K562 (cell line): ENCODE data around the gene RPS23. TPM values are rescaled to one million over a fixed set of nuclear protein-coding genes. Genes with fewer than 3 reads are reported as not detected.
A peak's percentile ranks its signal among the peaks of the same experiment; 100 is the strongest.

Experiments
- BRD4 ChIP-seq: fragments of 200-600 bp; sonication (generic); IDR thresholded peaks from 2 replicates; pipeline ENCODE4 v1.6.1; 2017; ENCODE audit warnings: inconsistent platforms
- BRF1 ChIP-seq: IDR thresholded peaks from 3 replicates; pipeline ENCODE4 v1.6.1; 2011; ENCODE audit warnings: borderline replicate concordance, mild to moderate bottlenecking; ENCODE audit not compliant: insufficient read length; ENCODE audit errors: extremely low read depth
- ESRRA ChIP-seq: fragments of 450-650 bp; IDR thresholded peaks from 2 replicates; pipeline ENCODE4 v1.6.1; 2014; ENCODE audit warnings: low read depth, mild to moderate bottlenecking, moderate library complexity, borderline replicate concordance
- HDAC1 ChIP-seq, 2 experiments: fragments of 450-650 bp; IDR thresholded peaks; 2 replicates each; pipeline ENCODE4 v1.6.1; 2016 to 2017; ENCODE audit warnings: inconsistent platforms in 1 of 2, mild to moderate bottlenecking in 1 of 2, moderate library complexity in 1 of 2
- KLF16 ChIP-seq: IDR thresholded peaks from 2 replicates; pipeline ENCODE4 v1.6.1; 2016; ENCODE audit warnings: antibody characterized with exemption
- MAFK ChIP-seq: IDR thresholded peaks from 2 replicates; pipeline ENCODE4 v1.6.1; 2011; ENCODE audit warnings: low read length, improper control_type of control experiment
- MED1 ChIP-seq: sonication (generic); formaldehyde crosslinking; IDR thresholded peaks from 2 replicates; pipeline ENCODE4 v1.8.1; 2023; ENCODE audit warnings: missing genetic modification reagents, borderline replicate concordance
- MTA3 ChIP-seq: fragments of 450-650 bp; formaldehyde crosslinking; IDR thresholded peaks from 2 replicates; pipeline ENCODE4 v1.6.1; 2017; ENCODE audit warnings: mild to moderate bottlenecking, borderline replicate concordance
- NCOR1 ChIP-seq: fragments of 450-650 bp; IDR thresholded peaks from 2 replicates; pipeline ENCODE4 v1.6.1; 2016; ENCODE audit warnings: mild to moderate bottlenecking, moderate library complexity
- PHF21A ChIP-seq: fragments of 450-650 bp; IDR thresholded peaks from 2 replicates; pipeline ENCODE4 v1.6.1; 2017; ENCODE audit warnings: low read depth, borderline replicate concordance
- STAT5A ChIP-seq: IDR thresholded peaks from 2 replicates; pipeline ENCODE4 v1.6.1; 2012; ENCODE audit warnings: low read length, inconsistent platforms, borderline replicate concordance
- SUPT5H ChIP-seq: fragments of 450-650 bp; IDR thresholded peaks from 2 replicates; pipeline ENCODE4 v1.6.1; 2016
- ZNF253 ChIP-seq: fragments of 250-450 bp; sonication (Bioruptor Pico); conservative IDR thresholded peaks from 2 replicates; pipeline ENCODE4 v1.6.1; 2021; ENCODE audit warnings: mild to moderate bottlenecking
- ZNF274 ChIP-seq: IDR thresholded peaks from 2 replicates; pipeline ENCODE4 v1.6.1; 2011; ENCODE audit warnings: low read depth, mild to moderate bottlenecking, low read length, moderate library complexity, borderline replicate concordance
- ZNF589 ChIP-seq: fragments of 200-800 bp; sonication (Bioruptor generic); IDR thresholded peaks from 2 replicates; pipeline ENCODE4 v1.6.1; 2016; ENCODE audit warnings: low read depth, missing genetic modification characterization, missing compliant biosample characterization
- ZNF778 ChIP-seq: fragments of 450-650 bp; formaldehyde crosslinking; IDR thresholded peaks from 2 replicates; pipeline ENCODE4 v1.4.0; 2020; ENCODE audit warnings: mild to moderate bottlenecking, moderate library complexity
- polyA plus RNA-seq, 8 experiments: library from polyadenylated mRNA; depleted of rRNA in 4 of 8; stranded (reverse) in 5 of 8; unstranded in 3 of 8; fragments of >200 nt; fragmentation: Nextera tagmentation in 2 of 8; fragmentation: Illumina TruSeq in 1 of 8; extraction: Ambion mirVana in 2 of 8; extraction: Trizol in 1 of 8; gene quantifications; 2 replicates each; pipeline versions ENCODE4 v1.2.1 to v1.2.3, GENCODE V29; 2011 to 2014; ENCODE audit warnings: inconsistent platforms in 1 of 8, missing spikeins in 1 of 8
- total RNA-seq, 7 experiments: library from RNA; depleted of rRNA in 6 of 7; stranded (reverse); fragments of >200 nt in 6 of 7; fragmentation: Illumina TruSeq in 2 of 7; extraction: Trizol in 2 of 7; gene quantifications; 2 replicates each; pipeline versions ENCODE4 v1.2.1 to v1.2.3, GENCODE V29; 2011 to 2021; ENCODE audit warnings: low replicate concordance in 1 of 7
- TF ChIP-seq, protein P1 (sequence below): sonication (generic); formaldehyde crosslinking; IDR thresholded peaks from 2 replicates; pipeline ENCODE4 v1.9.0; 2022; ENCODE audit warnings: mild to moderate bottlenecking, missing genetic modification reagents
- TF ChIP-seq, protein P2 (sequence below): fragments of 450-650 bp; formaldehyde crosslinking; IDR thresholded peaks from 2 replicates; pipeline ENCODE4 v1.4.0; 2020; ENCODE audit warnings: mild to moderate bottlenecking, mixed read lengths
- TF ChIP-seq, protein P3 (sequence below): fragments of 200-400 bp; formaldehyde crosslinking; IDR thresholded peaks from 2 replicates; pipeline ENCODE4 v1.6.1; 2017; ENCODE audit warnings: mild to moderate bottlenecking, low read depth, low read length, moderate library complexity
- TF ChIP-seq, protein P4 (sequence below): fragments of 450-650 bp; IDR thresholded peaks from 2 replicates; pipeline ENCODE4 v1.6.1; 2014; ENCODE audit warnings: low read depth, mild to moderate bottlenecking, moderate library complexity, borderline replicate concordance
- TF ChIP-seq, protein P5 (sequence below), 3 experiments: fragments of 200-800 bp in 1 of 3; fragments of 250-450 bp in 1 of 3; fragments of 450-650 bp in 1 of 3; sonication (Bioruptor Pico) in 1 of 3; sonication (Bioruptor generic) in 1 of 3; formaldehyde crosslinking in 1 of 3; IDR thresholded peaks; 2 replicates each; pipeline versions ENCODE4 v1.6.1 to v1.8.0; 2016 to 2022; ENCODE audit warnings: mild to moderate bottlenecking in 2 of 3, missing genetic modification characterization in 2 of 3, missing compliant biosample characterization in 1 of 3, moderate library complexity in 1 of 3

Gene RPS23
- total and polyA plus RNA-seq, 9 of the 15 experiments (the other 6 are each of a cell fraction or from before 2014, with no cell fraction given) = 3,252 to 10,689 (median 6,302) TPM

DNA sequence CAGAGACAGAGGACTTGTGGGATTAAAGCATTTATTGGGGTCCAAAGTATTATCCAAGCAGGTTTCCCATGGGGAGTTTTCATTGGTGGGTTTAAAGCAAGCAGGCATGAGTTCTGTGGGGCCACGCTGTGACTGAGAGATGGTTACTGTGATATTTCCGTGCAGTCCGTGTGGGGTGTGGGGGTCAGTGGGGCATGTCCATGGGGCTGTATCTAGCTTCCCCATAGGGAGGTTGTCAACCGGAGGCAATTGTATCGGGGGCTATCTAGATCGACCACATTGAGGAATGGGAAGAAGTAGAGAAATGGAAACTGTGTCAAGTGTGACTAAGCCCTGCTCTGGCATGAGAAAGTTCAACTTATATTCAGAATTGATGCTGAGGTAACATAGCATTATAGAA, 7.1 kb upstream of the RPS23 start (continued):
- no peak for TF ChIP-seq MAFK
- TF ChIP-seq ZNF253 (CRISPR knock-in tag) = no peak
- TF ChIP-seq BRF1 = no peak
- TF ChIP-seq ESRRA = no peak
- TF ChIP-seq NCOR1 = peak; percentile 75
- TF ChIP-seq, protein P1, sequence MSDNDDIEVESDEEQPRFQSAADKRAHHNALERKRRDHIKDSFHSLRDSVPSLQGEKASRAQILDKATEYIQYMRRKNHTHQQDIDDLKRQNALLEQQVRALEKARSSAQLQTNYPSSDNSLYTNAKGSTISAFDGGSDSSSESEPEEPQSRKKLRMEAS (CRISPR knock-in tag) = no peak
- 0 out of 4 replicates have a peak, but pooled peaks of 1 of the 2 experiments have one; percentile 21 for TF ChIP-seq HDAC1 (IDR thresholded peaks at IDR 0.05)
- TF ChIP-seq, protein P2, sequence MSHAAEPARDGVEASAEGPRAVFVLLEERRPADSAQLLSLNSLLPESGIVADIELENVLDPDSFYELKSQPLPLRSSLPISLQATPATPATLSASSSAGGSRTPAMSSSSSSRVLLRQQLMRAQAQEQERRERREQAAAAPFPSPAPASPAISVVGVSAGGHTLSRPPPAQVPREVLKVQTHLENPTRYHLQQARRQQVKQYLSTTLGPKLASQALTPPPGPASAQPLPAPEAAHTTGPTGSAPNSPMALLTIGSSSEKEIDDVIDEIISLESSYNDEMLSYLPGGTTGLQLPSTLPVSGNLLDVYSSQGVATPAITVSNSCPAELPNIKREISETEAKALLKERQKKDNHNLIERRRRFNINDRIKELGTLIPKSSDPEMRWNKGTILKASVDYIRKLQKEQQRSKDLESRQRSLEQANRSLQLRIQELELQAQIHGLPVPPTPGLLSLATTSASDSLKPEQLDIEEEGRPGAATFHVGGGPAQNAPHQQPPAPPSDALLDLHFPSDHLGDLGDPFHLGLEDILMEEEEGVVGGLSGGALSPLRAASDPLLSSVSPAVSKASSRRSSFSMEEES (CRISPR knock-in tag) = no peak
- TF ChIP-seq ZNF589 (CRISPR knock-in tag) = no peak
- TF ChIP-seq BRD4 = no peak
- TF ChIP-seq, protein P3, sequence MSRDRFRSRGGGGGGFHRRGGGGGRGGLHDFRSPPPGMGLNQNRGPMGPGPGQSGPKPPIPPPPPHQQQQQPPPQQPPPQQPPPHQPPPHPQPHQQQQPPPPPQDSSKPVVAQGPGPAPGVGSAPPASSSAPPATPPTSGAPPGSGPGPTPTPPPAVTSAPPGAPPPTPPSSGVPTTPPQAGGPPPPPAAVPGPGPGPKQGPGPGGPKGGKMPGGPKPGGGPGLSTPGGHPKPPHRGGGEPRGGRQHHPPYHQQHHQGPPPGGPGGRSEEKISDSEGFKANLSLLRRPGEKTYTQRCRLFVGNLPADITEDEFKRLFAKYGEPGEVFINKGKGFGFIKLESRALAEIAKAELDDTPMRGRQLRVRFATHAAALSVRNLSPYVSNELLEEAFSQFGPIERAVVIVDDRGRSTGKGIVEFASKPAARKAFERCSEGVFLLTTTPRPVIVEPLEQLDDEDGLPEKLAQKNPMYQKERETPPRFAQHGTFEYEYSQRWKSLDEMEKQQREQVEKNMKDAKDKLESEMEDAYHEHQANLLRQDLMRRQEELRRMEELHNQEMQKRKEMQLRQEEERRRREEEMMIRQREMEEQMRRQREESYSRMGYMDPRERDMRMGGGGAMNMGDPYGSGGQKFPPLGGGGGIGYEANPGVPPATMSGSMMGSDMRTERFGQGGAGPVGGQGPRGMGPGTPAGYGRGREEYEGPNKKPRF = no peak
- TF ChIP-seq, protein P4, sequence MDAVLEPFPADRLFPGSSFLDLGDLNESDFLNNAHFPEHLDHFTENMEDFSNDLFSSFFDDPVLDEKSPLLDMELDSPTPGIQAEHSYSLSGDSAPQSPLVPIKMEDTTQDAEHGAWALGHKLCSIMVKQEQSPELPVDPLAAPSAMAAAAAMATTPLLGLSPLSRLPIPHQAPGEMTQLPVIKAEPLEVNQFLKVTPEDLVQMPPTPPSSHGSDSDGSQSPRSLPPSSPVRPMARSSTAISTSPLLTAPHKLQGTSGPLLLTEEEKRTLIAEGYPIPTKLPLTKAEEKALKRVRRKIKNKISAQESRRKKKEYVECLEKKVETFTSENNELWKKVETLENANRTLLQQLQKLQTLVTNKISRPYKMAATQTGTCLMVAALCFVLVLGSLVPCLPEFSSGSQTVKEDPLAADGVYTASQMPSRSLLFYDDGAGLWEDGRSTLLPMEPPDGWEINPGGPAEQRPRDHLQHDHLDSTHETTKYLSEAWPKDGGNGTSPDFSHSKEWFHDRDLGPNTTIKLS = no peak
- TF ChIP-seq PHF21A = no peak
- TF ChIP-seq, protein P5, sequence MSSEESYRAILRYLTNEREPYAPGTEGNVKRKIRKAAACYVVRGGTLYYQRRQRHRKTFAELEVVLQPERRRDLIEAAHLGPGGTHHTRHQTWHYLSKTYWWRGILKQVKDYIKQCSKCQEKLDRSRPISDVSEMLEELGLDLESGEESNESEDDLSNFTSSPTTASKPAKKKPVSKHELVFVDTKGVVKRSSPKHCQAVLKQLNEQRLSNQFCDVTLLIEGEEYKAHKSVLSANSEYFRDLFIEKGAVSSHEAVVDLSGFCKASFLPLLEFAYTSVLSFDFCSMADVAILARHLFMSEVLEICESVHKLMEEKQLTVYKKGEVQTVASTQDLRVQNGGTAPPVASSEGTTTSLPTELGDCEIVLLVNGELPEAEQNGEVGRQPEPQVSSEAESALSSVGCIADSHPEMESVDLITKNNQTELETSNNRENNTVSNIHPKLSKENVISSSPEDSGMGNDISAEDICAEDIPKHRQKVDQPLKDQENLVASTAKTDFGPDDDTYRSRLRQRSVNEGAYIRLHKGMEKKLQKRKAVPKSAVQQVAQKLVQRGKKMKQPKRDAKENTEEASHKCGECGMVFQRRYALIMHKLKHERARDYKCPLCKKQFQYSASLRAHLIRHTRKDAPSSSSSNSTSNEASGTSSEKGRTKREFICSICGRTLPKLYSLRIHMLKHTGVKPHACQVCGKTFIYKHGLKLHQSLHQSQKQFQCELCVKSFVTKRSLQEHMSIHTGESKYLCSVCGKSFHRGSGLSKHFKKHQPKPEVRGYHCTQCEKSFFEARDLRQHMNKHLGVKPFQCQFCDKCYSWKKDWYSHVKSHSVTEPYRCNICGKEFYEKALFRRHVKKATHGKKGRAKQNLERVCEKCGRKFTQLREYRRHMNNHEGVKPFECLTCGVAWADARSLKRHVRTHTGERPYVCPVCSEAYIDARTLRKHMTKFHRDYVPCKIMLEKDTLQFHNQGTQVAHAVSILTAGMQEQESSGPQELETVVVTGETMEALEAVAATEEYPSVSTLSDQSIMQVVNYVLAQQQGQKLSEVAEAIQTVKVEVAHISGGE (CRISPR knock-in tag; IDR thresholded peaks at IDR 0.05) = no peak
- TF ChIP-seq ZNF274 = no peak
- TF ChIP-seq MED1 (CRISPR knock-in tag) = no peak
- peak; percentile 43; the same call in 1 of the 2 replicates for TF ChIP-seq STAT5A
- TF ChIP-seq MTA3 = no peak
- TF ChIP-seq KLF16 = no peak; the same call in 1 of the 2 replicates
- TF ChIP-seq ZNF778 (CRISPR knock-in tag) = no peak
- TF ChIP-seq SUPT5H = no peak
